GM12878 (cell line): ENCODE data around the gene PCDHGA1. TPM values are rescaled to one million over a fixed set of nuclear protein-coding genes. Genes with fewer than 3 reads are reported as not detected.

Experiments
- CHD4 ChIP-seq: fragments of 200-600 bp; sonication (generic); IDR thresholded peaks from 2 replicates; pipeline ENCODE4 v1.6.1; 2016; ENCODE audit warnings: mild to moderate bottlenecking
- RB1 ChIP-seq: fragments of 450-650 bp; formaldehyde crosslinking; IDR thresholded peaks from 2 replicates; pipeline ENCODE4 v1.6.1; 2017; ENCODE audit warnings: mild to moderate bottlenecking, borderline replicate concordance
- TCF3 ChIP-seq: IDR thresholded peaks from 2 replicates; pipeline ENCODE4 v1.6.1; 2012; ENCODE audit warnings: low read depth, mild to moderate bottlenecking, low read length, borderline replicate concordance; ENCODE audit not compliant: insufficient read depth
- ZBED1 ChIP-seq: IDR thresholded peaks from 2 replicates; pipeline ENCODE4 v1.6.1; 2016; ENCODE audit warnings: borderline replicate concordance
- polyA plus RNA-seq, 11 experiments: library from polyadenylated mRNA; depleted of rRNA in 4 of 11; unstranded in 6 of 11; stranded (reverse) in 5 of 11; fragments of >200 nt; fragmentation: Nextera tagmentation in 4 of 11; fragmentation: Illumina TruSeq in 1 of 11; extraction: Ambion mirVana in 4 of 11; extraction: Trizol in 1 of 11; gene quantifications; 1 replicate in 1 of 11; 2 replicates in 10 of 11; pipeline versions ENCODE4 v1.2.1 to v1.2.3, GENCODE V29; 2011 to 2016; ENCODE audit warnings: inconsistent platforms in 2 of 11, missing spikeins in 2 of 11, low read depth in 1 of 11
- total RNA-seq, 4 experiments: library from RNA; depleted of rRNA in 3 of 4; stranded (reverse); fragments of >200 nt in 3 of 4; fragmentation: Illumina TruSeq in 1 of 4; extraction: Trizol in 1 of 4; gene quantifications; 2 replicates each; pipeline versions ENCODE4 v1.2.1 to v1.2.3, GENCODE V29; 2013 to 2021
- TF ChIP-seq, protein P1 (sequence below): fragments of 450-650 bp; IDR thresholded peaks from 2 replicates; pipeline ENCODE4 v1.6.1; 2018; ENCODE audit warnings: borderline replicate concordance, mild to moderate bottlenecking; ENCODE audit not compliant: partially characterized antibody
- TF ChIP-seq, protein P2 (sequence below): fragments of 450-650 bp; IDR thresholded peaks from 2 replicates; pipeline ENCODE4 v1.6.1; 2018; ENCODE audit warnings: mild to moderate bottlenecking, low read depth, moderate library complexity; ENCODE audit not compliant: partially characterized antibody
- TF ChIP-seq, protein P3 (sequence below): fragments of 450-650 bp; IDR thresholded peaks from 2 replicates; pipeline ENCODE4 v1.6.1; 2017; ENCODE audit warnings: low read depth, mild to moderate bottlenecking, moderate library complexity
- TF ChIP-seq, protein P4 (sequence below): fragments of 450-650 bp; IDR thresholded peaks from 2 replicates; pipeline ENCODE4 v1.6.1; 2017; ENCODE audit warnings: antibody characterized with exemption, mild to moderate bottlenecking, moderate library complexity
- TF ChIP-seq, protein P5 (sequence below): IDR thresholded peaks from 2 replicates; pipeline ENCODE4 v1.6.1; 2012; ENCODE audit warnings: low read depth, low read length, improper control_type of control experiment

PCDHGA1 gene
- total and polyA plus RNA-seq, 10 of the 15 experiments (the other 5 are each of a cell fraction or from before 2014, with no cell fraction given): 0.02 to 0.51 (median 0.19) TPM; not detected in 3

DNA sequence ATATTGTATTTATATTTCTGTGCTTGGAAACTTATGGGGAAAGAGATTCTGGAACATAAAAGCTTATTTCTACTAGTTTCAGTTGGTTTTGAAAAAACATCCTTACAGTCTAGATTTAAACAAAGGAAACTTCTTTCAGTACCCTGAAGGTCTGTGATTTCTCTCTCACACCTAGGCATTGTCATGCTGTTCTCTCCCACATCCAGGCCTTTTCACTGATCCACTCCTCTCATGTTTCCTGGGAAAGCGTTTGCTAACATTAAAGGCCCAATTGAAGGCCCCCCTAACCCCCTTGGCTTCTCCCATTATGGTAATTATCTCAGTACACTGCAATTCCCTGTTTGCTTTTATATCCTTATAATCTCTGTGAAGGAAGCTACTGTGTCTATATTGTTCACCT, 12.5 kb downstream of the PCDHGA1 start (continued):
- TF ChIP-seq, protein P1, sequence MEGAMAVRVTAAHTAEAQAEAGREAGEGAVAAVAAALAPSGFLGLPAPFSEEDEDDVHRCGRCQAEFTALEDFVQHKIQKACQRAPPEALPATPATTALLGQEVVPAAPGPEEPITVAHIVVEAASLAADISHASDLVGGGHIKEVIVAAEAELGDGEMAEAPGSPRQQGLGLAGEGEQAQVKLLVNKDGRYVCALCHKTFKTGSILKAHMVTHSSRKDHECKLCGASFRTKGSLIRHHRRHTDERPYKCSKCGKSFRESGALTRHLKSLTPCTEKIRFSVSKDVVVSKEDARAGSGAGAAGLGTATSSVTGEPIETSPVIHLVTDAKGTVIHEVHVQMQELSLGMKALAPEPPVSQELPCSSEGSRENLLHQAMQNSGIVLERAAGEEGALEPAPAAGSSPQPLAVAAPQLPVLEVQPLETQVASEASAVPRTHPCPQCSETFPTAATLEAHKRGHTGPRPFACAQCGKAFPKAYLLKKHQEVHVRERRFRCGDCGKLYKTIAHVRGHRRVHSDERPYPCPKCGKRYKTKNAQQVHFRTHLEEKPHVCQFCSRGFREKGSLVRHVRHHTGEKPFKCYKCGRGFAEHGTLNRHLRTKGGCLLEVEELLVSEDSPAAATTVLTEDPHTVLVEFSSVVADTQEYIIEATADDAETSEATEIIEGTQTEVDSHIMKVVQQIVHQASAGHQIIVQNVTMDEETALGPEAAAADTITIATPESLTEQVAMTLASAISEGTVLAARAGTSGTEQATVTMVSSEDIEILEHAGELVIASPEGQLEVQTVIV: no peak
- TF ChIP-seq, protein P2, sequence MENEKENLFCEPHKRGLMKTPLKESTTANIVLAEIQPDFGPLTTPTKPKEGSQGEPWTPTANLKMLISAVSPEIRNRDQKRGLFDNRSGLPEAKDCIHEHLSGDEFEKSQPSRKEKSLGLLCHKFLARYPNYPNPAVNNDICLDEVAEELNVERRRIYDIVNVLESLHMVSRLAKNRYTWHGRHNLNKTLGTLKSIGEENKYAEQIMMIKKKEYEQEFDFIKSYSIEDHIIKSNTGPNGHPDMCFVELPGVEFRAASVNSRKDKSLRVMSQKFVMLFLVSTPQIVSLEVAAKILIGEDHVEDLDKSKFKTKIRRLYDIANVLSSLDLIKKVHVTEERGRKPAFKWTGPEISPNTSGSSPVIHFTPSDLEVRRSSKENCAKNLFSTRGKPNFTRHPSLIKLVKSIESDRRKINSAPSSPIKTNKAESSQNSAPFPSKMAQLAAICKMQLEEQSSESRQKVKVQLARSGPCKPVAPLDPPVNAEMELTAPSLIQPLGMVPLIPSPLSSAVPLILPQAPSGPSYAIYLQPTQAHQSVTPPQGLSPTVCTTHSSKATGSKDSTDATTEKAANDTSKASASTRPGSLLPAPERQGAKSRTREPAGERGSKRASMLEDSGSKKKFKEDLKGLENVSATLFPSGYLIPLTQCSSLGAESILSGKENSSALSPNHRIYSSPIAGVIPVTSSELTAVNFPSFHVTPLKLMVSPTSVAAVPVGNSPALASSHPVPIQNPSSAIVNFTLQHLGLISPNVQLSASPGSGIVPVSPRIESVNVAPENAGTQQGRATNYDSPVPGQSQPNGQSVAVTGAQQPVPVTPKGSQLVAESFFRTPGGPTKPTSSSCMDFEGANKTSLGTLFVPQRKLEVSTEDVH: no peak
- TF ChIP-seq CHD4 (no peak), RB1 (no peak), ZBED1 (no peak), TCF3 (no peak)
- TF ChIP-seq, protein P3, sequence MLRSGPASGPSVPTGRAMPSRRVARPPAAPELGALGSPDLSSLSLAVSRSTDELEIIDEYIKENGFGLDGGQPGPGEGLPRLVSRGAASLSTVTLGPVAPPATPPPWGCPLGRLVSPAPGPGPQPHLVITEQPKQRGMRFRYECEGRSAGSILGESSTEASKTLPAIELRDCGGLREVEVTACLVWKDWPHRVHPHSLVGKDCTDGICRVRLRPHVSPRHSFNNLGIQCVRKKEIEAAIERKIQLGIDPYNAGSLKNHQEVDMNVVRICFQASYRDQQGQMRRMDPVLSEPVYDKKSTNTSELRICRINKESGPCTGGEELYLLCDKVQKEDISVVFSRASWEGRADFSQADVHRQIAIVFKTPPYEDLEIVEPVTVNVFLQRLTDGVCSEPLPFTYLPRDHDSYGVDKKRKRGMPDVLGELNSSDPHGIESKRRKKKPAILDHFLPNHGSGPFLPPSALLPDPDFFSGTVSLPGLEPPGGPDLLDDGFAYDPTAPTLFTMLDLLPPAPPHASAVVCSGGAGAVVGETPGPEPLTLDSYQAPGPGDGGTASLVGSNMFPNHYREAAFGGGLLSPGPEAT: no peak
- TF ChIP-seq, protein P4, sequence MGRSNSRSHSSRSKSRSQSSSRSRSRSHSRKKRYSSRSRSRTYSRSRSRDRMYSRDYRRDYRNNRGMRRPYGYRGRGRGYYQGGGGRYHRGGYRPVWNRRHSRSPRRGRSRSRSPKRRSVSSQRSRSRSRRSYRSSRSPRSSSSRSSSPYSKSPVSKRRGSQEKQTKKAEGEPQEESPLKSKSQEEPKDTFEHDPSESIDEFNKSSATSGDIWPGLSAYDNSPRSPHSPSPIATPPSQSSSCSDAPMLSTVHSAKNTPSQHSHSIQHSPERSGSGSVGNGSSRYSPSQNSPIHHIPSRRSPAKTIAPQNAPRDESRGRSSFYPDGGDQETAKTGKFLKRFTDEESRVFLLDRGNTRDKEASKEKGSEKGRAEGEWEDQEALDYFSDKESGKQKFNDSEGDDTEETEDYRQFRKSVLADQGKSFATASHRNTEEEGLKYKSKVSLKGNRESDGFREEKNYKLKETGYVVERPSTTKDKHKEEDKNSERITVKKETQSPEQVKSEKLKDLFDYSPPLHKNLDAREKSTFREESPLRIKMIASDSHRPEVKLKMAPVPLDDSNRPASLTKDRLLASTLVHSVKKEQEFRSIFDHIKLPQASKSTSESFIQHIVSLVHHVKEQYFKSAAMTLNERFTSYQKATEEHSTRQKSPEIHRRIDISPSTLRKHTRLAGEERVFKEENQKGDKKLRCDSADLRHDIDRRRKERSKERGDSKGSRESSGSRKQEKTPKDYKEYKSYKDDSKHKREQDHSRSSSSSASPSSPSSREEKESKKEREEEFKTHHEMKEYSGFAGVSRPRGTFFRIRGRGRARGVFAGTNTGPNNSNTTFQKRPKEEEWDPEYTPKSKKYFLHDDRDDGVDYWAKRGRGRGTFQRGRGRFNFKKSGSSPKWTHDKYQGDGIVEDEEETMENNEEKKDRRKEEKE: no peak
- TF ChIP-seq, protein P5, sequence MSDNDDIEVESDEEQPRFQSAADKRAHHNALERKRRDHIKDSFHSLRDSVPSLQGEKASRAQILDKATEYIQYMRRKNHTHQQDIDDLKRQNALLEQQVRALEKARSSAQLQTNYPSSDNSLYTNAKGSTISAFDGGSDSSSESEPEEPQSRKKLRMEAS: no peak
